GM18868 (cell line): ENCODE measurements around the gene ZNF799.
"Not testable (repeated sequence)": the region's sequence is repeated elsewhere in the genome, so short reads cannot be mapped to it uniquely, and the experiment has no call there.

Source experiments
- ATAC-seq: cut with Tn5 transposase; IDR thresholded peaks from one replicate; pipeline ENCODE4 v1.9.1; 2021; ENCODE audit warnings: mild to moderate bottlenecking, moderate library complexity; ENCODE audit not compliant: unreplicated experiment

The ZNF799 gene

DNA sequence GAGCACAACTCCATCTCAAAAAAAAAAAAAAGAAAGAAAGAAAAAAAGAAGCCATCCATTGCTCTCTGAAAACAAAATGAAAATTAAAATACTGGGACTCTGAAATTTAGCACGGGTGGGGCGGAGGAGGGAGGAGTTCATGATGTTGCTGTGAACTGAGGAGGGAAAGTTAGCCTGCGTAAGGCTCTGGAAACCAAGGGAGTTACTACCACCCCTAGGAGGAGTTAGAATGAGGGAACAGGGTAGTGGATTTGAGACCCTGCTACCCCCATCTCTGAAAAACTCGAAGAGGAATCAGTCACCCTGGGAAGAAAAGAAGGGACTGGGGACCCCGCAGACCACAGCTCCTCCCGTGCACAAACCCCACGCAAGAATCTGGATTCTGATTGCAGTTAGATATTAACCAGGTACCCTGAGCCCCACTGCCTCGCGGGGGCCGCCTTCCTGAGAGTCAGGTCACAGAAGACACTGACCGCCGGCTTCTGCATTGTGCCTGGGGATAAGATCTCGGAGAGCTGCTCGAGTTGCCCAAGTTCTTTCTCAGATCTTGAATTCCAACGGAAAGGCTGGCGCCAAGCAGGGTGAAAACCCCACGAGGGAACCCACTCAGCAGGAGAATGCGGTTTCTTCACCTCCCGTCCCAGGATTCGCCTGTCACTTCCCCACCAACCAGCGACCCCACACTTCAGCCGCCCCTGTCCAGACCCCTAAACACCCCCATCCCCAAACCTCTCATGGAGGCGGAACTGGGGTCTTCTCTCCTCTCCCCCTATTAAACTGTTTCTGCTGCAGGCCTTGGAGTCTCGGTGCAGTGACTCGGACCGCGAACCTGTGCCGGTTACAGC lies 36.5 kb downstream of the ZNF799 start:
- no peak for ATAC-seq

DNA sequence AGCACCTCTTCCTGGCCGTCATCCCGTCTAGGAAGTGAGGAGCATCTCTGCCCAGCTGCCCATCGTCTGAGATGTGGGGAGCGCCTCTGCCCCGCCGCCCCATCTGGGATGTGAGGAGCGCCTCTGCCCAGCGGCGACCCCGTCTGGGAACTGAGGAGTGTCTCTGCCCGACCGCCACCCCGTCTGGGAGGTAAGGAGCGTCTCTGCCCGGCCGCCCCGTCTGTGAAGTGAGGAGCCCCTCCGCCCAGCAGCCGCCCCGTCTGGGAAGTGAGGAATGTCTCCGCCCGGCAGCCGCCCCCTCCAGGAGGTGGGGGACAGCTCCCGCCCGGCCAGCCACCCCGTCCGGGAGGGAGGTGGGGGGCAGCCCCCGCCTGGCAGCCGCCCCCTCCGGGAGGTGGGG lies 38.8 kb downstream of the ZNF799 start:
- not testable (repeated sequence) for ATAC-seq

DNA sequence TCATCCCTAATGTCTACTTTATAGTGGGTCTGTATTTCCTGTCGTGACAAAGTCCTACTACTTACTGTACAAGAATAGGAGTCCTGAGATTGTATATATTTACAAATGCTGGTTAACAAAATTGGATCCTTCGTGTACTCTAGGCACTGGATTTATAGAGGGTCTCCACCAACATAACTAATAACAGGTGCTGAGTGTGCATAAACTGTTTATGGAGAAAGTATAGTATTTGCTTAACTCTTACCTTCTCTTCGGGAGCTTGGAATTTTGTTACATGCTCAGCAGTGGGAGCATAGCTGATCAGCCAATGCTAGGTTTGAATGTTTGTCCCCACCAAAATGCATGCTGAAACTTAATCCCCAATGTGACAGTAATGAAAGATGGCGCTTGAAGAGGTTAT lies 47.7 kb downstream of the ZNF799 start:
- ATAC-seq = no peak

DNA sequence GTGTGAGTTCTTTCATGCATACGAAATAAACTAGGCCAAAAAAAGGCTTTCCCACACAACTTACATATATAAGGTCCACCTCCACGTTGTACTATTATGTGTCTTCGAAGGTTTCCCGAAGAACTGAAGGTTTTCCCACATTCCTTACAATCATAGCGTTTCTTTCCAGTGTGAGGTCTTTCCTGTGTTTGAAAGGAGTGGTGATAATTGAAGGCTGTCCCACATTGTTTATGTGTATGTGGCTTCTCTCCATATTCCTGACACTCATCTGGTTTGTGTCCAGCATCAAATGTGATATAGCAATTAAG lies 50.2 kb downstream of the ZNF799 start:
- ATAC-seq = no peak

DNA sequence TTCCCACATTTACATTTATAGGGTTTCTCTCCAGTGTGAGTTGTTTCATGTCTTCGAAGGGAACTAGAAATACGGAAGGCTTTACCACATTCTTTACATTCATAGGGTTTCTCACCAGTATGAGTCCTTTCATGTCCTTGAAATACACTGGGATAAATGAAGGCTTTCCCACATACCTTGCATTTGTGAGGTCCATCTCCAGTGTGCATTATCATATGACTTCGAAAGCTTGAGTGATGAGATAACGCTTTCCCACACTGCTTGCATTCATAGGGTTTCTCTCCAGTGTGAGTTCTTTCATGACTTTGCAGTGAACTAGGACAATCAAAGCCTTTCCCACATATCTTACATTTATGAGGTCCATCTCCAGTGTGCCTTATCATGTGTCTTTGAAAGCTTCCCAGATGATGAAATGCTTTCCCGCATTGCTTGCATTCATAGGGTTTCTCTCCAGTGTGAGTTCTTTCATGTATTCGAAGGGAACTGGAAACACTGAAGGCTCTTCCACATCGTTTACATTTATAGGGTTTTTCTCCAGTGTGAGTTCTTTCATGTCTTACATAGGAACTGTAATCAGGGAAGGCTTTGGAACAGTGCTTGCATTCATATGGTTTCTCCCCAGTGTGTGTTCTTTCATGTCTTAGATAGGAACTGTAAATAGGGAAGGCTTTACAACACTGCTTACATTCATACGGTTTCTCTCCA lies 50.7 kb downstream of the ZNF799 start:
- ATAC-seq = no peak

DNA sequence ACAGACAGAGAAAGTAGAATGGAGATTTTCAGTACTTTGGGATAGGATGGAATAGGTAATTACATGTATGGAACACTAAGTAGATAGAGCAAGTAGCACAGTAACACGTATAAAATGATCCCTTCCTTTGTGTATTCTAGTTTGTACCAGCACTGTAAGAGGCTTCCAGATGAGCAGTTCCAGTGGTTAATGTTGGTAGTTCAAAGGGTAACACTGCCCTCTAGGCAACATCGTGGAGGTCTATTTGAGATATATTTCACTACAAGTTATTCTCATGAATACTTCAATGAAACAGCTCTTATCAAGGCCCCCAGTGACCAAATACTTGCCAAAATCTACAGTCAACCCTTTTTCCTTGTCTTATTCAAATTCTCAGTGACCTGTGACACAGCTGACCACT lies 54.2 kb downstream of the ZNF799 start:
- ATAC-seq = no peak

DNA sequence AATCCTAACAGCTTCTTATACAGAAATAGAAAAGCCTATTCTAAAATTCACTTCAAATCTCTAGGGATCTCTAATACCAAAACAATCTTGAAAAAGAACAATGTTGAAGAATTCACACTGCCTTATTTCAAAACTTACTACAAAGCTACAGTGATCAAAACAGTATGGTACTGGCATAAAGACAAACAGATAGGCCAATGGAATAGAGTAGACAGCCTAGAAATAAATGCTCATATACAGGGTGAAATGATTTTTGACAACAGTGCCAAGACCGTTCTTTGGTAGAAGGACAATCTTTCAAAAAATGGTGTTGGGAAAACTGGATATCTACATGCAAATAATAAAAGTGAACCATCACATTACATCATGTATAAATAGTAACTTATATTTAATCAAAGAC lies 55.9 kb downstream of the ZNF799 start:
- no peak for ATAC-seq
